ENCODE data around the gene QRICH1.

DNA sequence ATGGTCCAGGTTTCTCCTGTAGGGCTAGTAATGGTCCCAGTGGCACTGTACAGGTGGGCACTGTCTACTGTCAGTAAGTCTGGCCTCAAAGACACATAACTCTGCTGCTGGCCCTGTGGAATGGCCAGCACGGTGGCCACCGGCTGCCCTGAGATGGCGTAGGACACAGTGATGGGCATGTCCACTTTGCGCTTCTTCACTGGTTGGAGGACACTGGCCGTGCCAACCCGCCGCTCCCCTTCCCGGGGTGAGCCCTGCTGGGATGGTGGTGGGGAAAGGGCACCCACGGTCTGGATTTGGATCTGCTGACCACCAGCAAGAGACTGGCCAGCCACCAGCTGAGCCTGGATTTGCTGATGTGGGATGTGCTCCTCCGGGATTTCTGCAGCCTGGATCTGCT, 36.6 kb downstream of the QRICH1 start:
- no peak for TF ChIP-seq POLR2A (IDR thresholded peaks at IDR 0.05)
- TF ChIP-seq, protein P1, sequence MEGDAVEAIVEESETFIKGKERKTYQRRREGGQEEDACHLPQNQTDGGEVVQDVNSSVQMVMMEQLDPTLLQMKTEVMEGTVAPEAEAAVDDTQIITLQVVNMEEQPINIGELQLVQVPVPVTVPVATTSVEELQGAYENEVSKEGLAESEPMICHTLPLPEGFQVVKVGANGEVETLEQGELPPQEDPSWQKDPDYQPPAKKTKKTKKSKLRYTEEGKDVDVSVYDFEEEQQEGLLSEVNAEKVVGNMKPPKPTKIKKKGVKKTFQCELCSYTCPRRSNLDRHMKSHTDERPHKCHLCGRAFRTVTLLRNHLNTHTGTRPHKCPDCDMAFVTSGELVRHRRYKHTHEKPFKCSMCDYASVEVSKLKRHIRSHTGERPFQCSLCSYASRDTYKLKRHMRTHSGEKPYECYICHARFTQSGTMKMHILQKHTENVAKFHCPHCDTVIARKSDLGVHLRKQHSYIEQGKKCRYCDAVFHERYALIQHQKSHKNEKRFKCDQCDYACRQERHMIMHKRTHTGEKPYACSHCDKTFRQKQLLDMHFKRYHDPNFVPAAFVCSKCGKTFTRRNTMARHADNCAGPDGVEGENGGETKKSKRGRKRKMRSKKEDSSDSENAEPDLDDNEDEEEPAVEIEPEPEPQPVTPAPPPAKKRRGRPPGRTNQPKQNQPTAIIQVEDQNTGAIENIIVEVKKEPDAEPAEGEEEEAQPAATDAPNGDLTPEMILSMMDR (IDR thresholded peaks at IDR 0.05), result no peak
